ENCODE data around the gene ANO4.

GRCh38 chr12:100995771-100996170 is 201.2 kb downstream of the ANO4 start:
- TF ChIP-seq CTCF (IDR thresholded peaks at IDR 0.05; ENCODE audit: insufficient read depth, low read length, poor library complexity, severe bottlenecking) (no peak), EZH2phosphoT487 (conservative IDR thresholded peaks at IDR 0.05; ENCODE audit: low read length) (no peak)

Measured in SU-DHL-6 (cell line).